Osteoblast (primary cell): ENCODE data around the gene DUSP1. TPM values are rescaled to one million over a fixed set of nuclear protein-coding genes. Genes with fewer than 3 reads are reported as not detected.

ENCODE experiments used
- DNase-seq: peaks from one replicate; pipeline ENCODE4 v3.0.0; 2011; ENCODE audit warnings: low spot score, mixed read lengths; ENCODE audit not compliant: insufficient read length; ENCODE audit errors: missing footprints
- H2AFZ ChIP-seq: 2 replicates; pipeline ENCODE4 v1.6.0; 2011; ENCODE audit warnings: mild to moderate bottlenecking, low read length
- H3K27ac ChIP-seq: 2 replicates; pipeline ENCODE4 v1.5.1; 2011; ENCODE audit warnings: mild to moderate bottlenecking, low read depth, low read length, moderate library complexity
- H3K27me3 ChIP-seq: 2 replicates; pipeline ENCODE4 v1.6.0; 2012; ENCODE audit warnings: mild to moderate bottlenecking, control low read depth, inconsistent platforms, low read length, moderate library complexity; ENCODE audit not compliant: insufficient read depth
- H3K36me3 ChIP-seq: 2 replicates; pipeline ENCODE4 v1.5.1; 2011; ENCODE audit warnings: mild to moderate bottlenecking, low read length, control low read depth, moderate library complexity; ENCODE audit not compliant: insufficient read depth
- H3K4me1 ChIP-seq: 2 replicates; pipeline ENCODE4 v1.5.1; 2011; ENCODE audit warnings: mild to moderate bottlenecking, low read length, control low read depth, moderate library complexity; ENCODE audit not compliant: insufficient read depth
- H3K4me2 ChIP-seq: 2 replicates; pipeline ENCODE4 v1.6.0; 2011; ENCODE audit warnings: mild to moderate bottlenecking, low read length; ENCODE audit not compliant: insufficient read depth
- H3K4me3 ChIP-seq: fragments of 200-600 bp; sonication (generic); 3 replicates; pipeline ENCODE4 v1.5.1; 2012; ENCODE audit warnings: mild to moderate bottlenecking, low read length, inconsistent platforms; ENCODE audit not compliant: insufficient read depth
- H3K79me2 ChIP-seq: 2 replicates; pipeline ENCODE4 v1.6.0; 2012; ENCODE audit warnings: mild to moderate bottlenecking, low read length, control low read depth, inconsistent platforms; ENCODE audit not compliant: insufficient read depth
- H3K9me3 ChIP-seq: 2 replicates; pipeline ENCODE4 v1.5.1; 2011; ENCODE audit warnings: low read depth, low read length, control low read depth
- H4K20me1 ChIP-seq: 2 replicates; pipeline ENCODE4 v1.6.0; 2012; ENCODE audit warnings: mild to moderate bottlenecking, low read length, control low read depth; ENCODE audit not compliant: insufficient read depth
- CTCF ChIP-seq: IDR thresholded peaks from 2 replicates; pipeline ENCODE4 v1.5.1; 2011; ENCODE audit warnings: mild to moderate bottlenecking, low read depth, low read length, moderate library complexity; ENCODE audit errors: extremely low read depth
- total RNA-seq: library from RNA; depleted of rRNA; stranded (reverse); fragments of >200 nt; gene quantifications from 2 replicates; pipeline ENCODE4 v1.2.3, GENCODE V29; 2012

The DUSP1 gene
- total RNA-seq, 1 donor: 74.6 TPM

GRCh38 chr5:172805018-172805683 is 34.2 kb upstream of the DUSP1 start:
- Histone ChIP-seq H3K27me3 (no peaks in the 10 kb centered on the region), H3K79me2 (no peaks in the 10 kb centered on the region)
- no peak for DNase-seq

GRCh38 chr5:172802567-172803176 is 31.7 kb upstream of the DUSP1 start:
- no peak for DNase-seq
- no peak overlapping the region for H3K4me3 ChIP-seq
- peaks cover 58% of the 10 kb centered on the region for H3K4me1 ChIP-seq
- no peaks in the 10 kb centered on the region for H3K36me3 ChIP-seq
- H3K79me2 ChIP-seq: no peaks in the 10 kb centered on the region
- no peak for TF ChIP-seq CTCF
- no peak overlapping the region for H2AFZ ChIP-seq
- H4K20me1 ChIP-seq: no peaks in the 10 kb centered on the region
- H3K4me2 ChIP-seq: no peak overlapping the region
- H3K27ac ChIP-seq: peak overlapping the region; percentile 93
- H3K27me3 ChIP-seq: no peaks in the 10 kb centered on the region
- no peaks in the 10 kb centered on the region for H3K9me3 ChIP-seq

More at GRCh38 chr5:172805018-172805683, 34.2 kb upstream of the DUSP1 start:
- TF ChIP-seq CTCF: no peak
- H3K36me3 ChIP-seq: no peaks in the 10 kb centered on the region
- no peak overlapping the region for H3K4me2 ChIP-seq
- H3K4me1 ChIP-seq: peaks cover 36% of the 10 kb centered on the region
- no peak overlapping the region for H2AFZ ChIP-seq
- no peaks in the 10 kb centered on the region for H4K20me1 ChIP-seq
- H3K4me3 ChIP-seq: no peak overlapping the region
- H3K9me3 ChIP-seq: no peaks in the 10 kb centered on the region
- H3K27ac ChIP-seq: no peak overlapping the region

GRCh38 chr5:172802112-172802511 is 31.1 kb upstream of the DUSP1 start:
- Histone ChIP-seq H4K20me1 (no peaks in the 10 kb centered on the region), H2AFZ (no peak overlapping the region), H3K9me3 (no peaks in the 10 kb centered on the region), H3K36me3 (no peaks in the 10 kb centered on the region), H3K27me3 (no peaks in the 10 kb centered on the region), H3K4me3 (no peak overlapping the region), H3K4me1 (peaks cover 59% of the 10 kb centered on the region), H3K4me2 (no peak overlapping the region), H3K79me2 (no peaks in the 10 kb centered on the region), H3K27ac (peak overlapping the region; percentile 93)
- no peak for TF ChIP-seq CTCF
- DNase-seq: no peak

GRCh38 chr5:172801179-172801671 is 30.2 kb upstream of the DUSP1 start:
- no peak for TF ChIP-seq CTCF
- no peaks in the 10 kb centered on the region for H3K79me2 ChIP-seq
- H3K27me3 ChIP-seq: no peaks in the 10 kb centered on the region
- peak overlapping the region; percentile 93 for H3K27ac ChIP-seq
- no peak overlapping the region for H2AFZ ChIP-seq
- no peaks in the 10 kb centered on the region for H3K9me3 ChIP-seq
- H3K36me3 ChIP-seq: no peaks in the 10 kb centered on the region
- peak; percentile 90 for DNase-seq
- peak overlapping the region; percentile 54 for H3K4me2 ChIP-seq
- H4K20me1 ChIP-seq: no peaks in the 10 kb centered on the region
- peak overlapping the region; percentile 11 for H3K4me3 ChIP-seq
- H3K4me1 ChIP-seq: peaks cover 56% of the 10 kb centered on the region
